Epidermal melanocyte (primary cell): ENCODE results near the gene TACSTD2.
"Not testable (repeated sequence)": the region's sequence is repeated elsewhere in the genome, so short reads cannot be mapped to it uniquely, and the experiment has no call there.

Experiments
- DNase-seq: peaks from one replicate; pipeline ENCODE4 v3.0.0; 2011; ENCODE audit warnings: low spot score; ENCODE audit not compliant: insufficient read length

Gene TACSTD2

GRCh38 chr1:58576727-58577653 is at the start of gene TACSTD2:
Gene TACSTD2 (minus strand): TSS chr1:58577252. CDS start chr1:58577156, 96 bp downstream.
- DNase-seq: no peak

- DNase-seq: no peak
Observed at GRCh38 chr1:58626293-58626692, 49.2 kb upstream of the TACSTD2 start.

- DNase-seq: not testable (repeated sequence)
Observed at GRCh38 chr1:58623259-58623658, 46.2 kb upstream of the TACSTD2 start.

GRCh38 chr1:58622571-58622970 is 45.5 kb upstream of the TACSTD2 start:
- no peak for DNase-seq

- no peak for DNase-seq
Observed at GRCh38 chr1:58621391-58621790, 44.3 kb upstream of the TACSTD2 start.

GRCh38 chr1:58620926-58621325 is 43.9 kb upstream of the TACSTD2 start:
- DNase-seq: no peak

GRCh38 chr1:58620259-58620658 is 43.2 kb upstream of the TACSTD2 start:
- DNase-seq: no peak

- DNase-seq: no peak
Observed at GRCh38 chr1:58619286-58620054, 42.4 kb upstream of the TACSTD2 start.

- DNase-seq: peak; percentile 23
Observed at GRCh38 chr1:58618303-58618702, 41.3 kb upstream of the TACSTD2 start.

- no peak for DNase-seq
Observed at GRCh38 chr1:58611861-58612385, 34.9 kb upstream of the TACSTD2 start.

GRCh38 chr1:58608945-58609344 is 31.9 kb upstream of the TACSTD2 start:
- DNase-seq: no peak

- DNase-seq: no peak
Observed at GRCh38 chr1:58608297-58608696, 31.2 kb upstream of the TACSTD2 start.

- DNase-seq: no peak
Observed at GRCh38 chr1:58607391-58607790, 30.3 kb upstream of the TACSTD2 start.

GRCh38 chr1:58601921-58602320 is 24.9 kb upstream of the TACSTD2 start:
- not testable (repeated sequence) for DNase-seq

- no peak for DNase-seq
Observed at GRCh38 chr1:58597996-58598395, 20.9 kb upstream of the TACSTD2 start.

GRCh38 chr1:58597076-58597475 is 20.0 kb upstream of the TACSTD2 start:
- DNase-seq: no peak

- no peak for DNase-seq
Observed at GRCh38 chr1:58596631-58597052, 19.6 kb upstream of the TACSTD2 start.

GRCh38 chr1:58594546-58594945 is 17.5 kb upstream of the TACSTD2 start:
- DNase-seq: no peak

- peak; percentile 64 for DNase-seq
Observed at GRCh38 chr1:58592522-58593134, 15.6 kb upstream of the TACSTD2 start.

GRCh38 chr1:58591806-58592205 is 14.8 kb upstream of the TACSTD2 start:
- DNase-seq: no peak

- DNase-seq: no peak
Observed at GRCh38 chr1:58590019-58590418, 13.0 kb upstream of the TACSTD2 start.

- DNase-seq: no peak
Observed at GRCh38 chr1:58588396-58588795, 11.3 kb upstream of the TACSTD2 start.
